WTC11 (cell line): Measurements from ENCODE around the gene APOA4. TPM values are rescaled to one million over a fixed set of nuclear protein-coding genes. Genes with fewer than 3 reads are reported as not detected.

Source experiments
- ATAC-seq: fragments of 200-7000 bp; cut with Tn5 transposase; 2 replicates; pipeline ENCODE4 v1.10.0; 2021; ENCODE audit warnings: mild to moderate bottlenecking, moderate library complexity
- CTCF ChIA-PET: fragments of 300-600 bp; sonication (Branson Sonifier 250); formaldehyde crosslinking; loops from one replicate; lab custom pipeline; 2021; ENCODE audit warnings: antibody characterized with exemption; lab: Charles Lee
- POLR2A ChIA-PET: fragments of 350-600 bp; sonication (Branson Sonifier 250); formaldehyde crosslinking; loops from one replicate; lab custom pipeline; 2021; ENCODE audit warnings: antibody characterized with exemption; lab: Charles Lee
- DNase-seq: peaks from one replicate; pipeline ENCODE4 v3.0.0; 2021; ENCODE audit warnings: low spot score
- H3K27ac Mint-ChIP-seq: 2 replicates; pipeline ENCODE4 v1.8.0; 2021; ENCODE audit warnings: mixed read lengths
- H3K27me3 Mint-ChIP-seq: 2 replicates; pipeline ENCODE4 v1.8.0; 2021; ENCODE audit warnings: low read depth, mild to moderate bottlenecking, moderate library complexity, mixed read lengths
- H3K36me3 Mint-ChIP-seq: 2 replicates; pipeline ENCODE4 v1.8.0; 2021; ENCODE audit warnings: mixed read lengths
- H3K4me1 Mint-ChIP-seq: 2 replicates; pipeline ENCODE4 v1.8.0; 2022; ENCODE audit warnings: mixed read lengths
- H3K4me3 Mint-ChIP-seq: 2 replicates; pipeline ENCODE4 v1.8.0; 2021; ENCODE audit warnings: mild to moderate bottlenecking, moderate library complexity, mixed read lengths
- H3K9me3 Mint-ChIP-seq: 2 replicates; pipeline ENCODE4 v1.8.0; 2021; ENCODE audit warnings: mixed read lengths
- ATF2 ChIP-seq: sonication (generic); formaldehyde crosslinking; IDR thresholded peaks from 2 replicates; pipeline ENCODE4 v1.8.1; 2022; ENCODE audit warnings: low read depth, missing genetic modification reagents, borderline replicate concordance
- ATF6 ChIP-seq: sonication (generic); formaldehyde crosslinking; IDR thresholded peaks from 2 replicates; pipeline ENCODE4 v1.8.1; 2023; ENCODE audit warnings: mild to moderate bottlenecking, missing genetic modification reagents
- CBFB ChIP-seq: sonication (generic); formaldehyde crosslinking; IDR thresholded peaks from 2 replicates; pipeline ENCODE4 v1.8.1; 2022; ENCODE audit warnings: mild to moderate bottlenecking, low read depth, missing genetic modification reagents
- CREM ChIP-seq: sonication (generic); formaldehyde crosslinking; IDR thresholded peaks from 2 replicates; pipeline ENCODE4 v1.8.1; 2022; ENCODE audit warnings: mild to moderate bottlenecking, missing genetic modification reagents, moderate library complexity
- ESRRA ChIP-seq: sonication (generic); formaldehyde crosslinking; IDR thresholded peaks from 2 replicates; pipeline ENCODE4 v1.8.1; 2022; ENCODE audit warnings: mild to moderate bottlenecking, missing genetic modification reagents, borderline replicate concordance
- FOXK1 ChIP-seq: sonication (generic); formaldehyde crosslinking; IDR thresholded peaks from 2 replicates; pipeline ENCODE4 v1.8.0; 2022; ENCODE audit warnings: mild to moderate bottlenecking, moderate library complexity, missing genetic modification reagents
- GRHL2 ChIP-seq: fragments of 250-450 bp; sonication (Bioruptor Pico); IDR thresholded peaks from 2 replicates; pipeline ENCODE4 v1.8.0; 2022; ENCODE audit warnings: mild to moderate bottlenecking, moderate library complexity; ENCODE audit not compliant: insufficient replicate concordance, severe bottlenecking
- MXD4 ChIP-seq: fragments of 250-450 bp; sonication (Bioruptor Pico); IDR thresholded peaks from 2 replicates; pipeline ENCODE4 v1.8.0; 2021; ENCODE audit warnings: mild to moderate bottlenecking, moderate library complexity, borderline replicate concordance
- NFE2L1 ChIP-seq: sonication (generic); formaldehyde crosslinking; IDR thresholded peaks from 2 replicates; pipeline ENCODE4 v1.8.1; 2023; ENCODE audit warnings: missing genetic modification reagents
- RELA ChIP-seq: sonication (generic); formaldehyde crosslinking; IDR thresholded peaks from 2 replicates; pipeline ENCODE4 v1.8.1; 2022; ENCODE audit warnings: missing genetic modification reagents, mild to moderate bottlenecking, borderline replicate concordance
- SMAD3 ChIP-seq: sonication (generic); formaldehyde crosslinking; IDR thresholded peaks from 2 replicates; pipeline ENCODE4 v1.8.0; 2022; ENCODE audit warnings: missing genetic modification reagents, mild to moderate bottlenecking, borderline replicate concordance
- TEAD4 ChIP-seq: sonication (generic); formaldehyde crosslinking; IDR thresholded peaks from 2 replicates; pipeline ENCODE4 v1.8.0; 2022; ENCODE audit warnings: mild to moderate bottlenecking, missing genetic modification reagents
- TP53 ChIP-seq: sonication (generic); formaldehyde crosslinking; IDR thresholded peaks from 2 replicates; pipeline ENCODE4 v1.8.1; 2023; ENCODE audit warnings: mild to moderate bottlenecking, missing genetic modification reagents
- ZBTB21 ChIP-seq: sonication (generic); formaldehyde crosslinking; IDR thresholded peaks from 2 replicates; pipeline ENCODE4 v1.8.1; 2023; ENCODE audit warnings: mild to moderate bottlenecking, missing genetic modification reagents, borderline replicate concordance
- ZNF138 ChIP-seq: sonication (generic); formaldehyde crosslinking; conservative IDR thresholded peaks from 2 replicates; pipeline ENCODE4 v1.8.1; 2022; ENCODE audit warnings: mild to moderate bottlenecking, moderate library complexity, missing genetic modification reagents
- ZNF281 ChIP-seq: sonication (generic); formaldehyde crosslinking; IDR thresholded peaks from 2 replicates; pipeline ENCODE4 v1.8.0; 2023; ENCODE audit warnings: mild to moderate bottlenecking, missing genetic modification reagents
- ZNF317 ChIP-seq: sonication (generic); formaldehyde crosslinking; IDR thresholded peaks from 2 replicates; pipeline ENCODE4 v1.8.1; 2023; ENCODE audit warnings: low read depth, mild to moderate bottlenecking, moderate library complexity, missing genetic modification reagents, borderline replicate concordance
- ZNF423 ChIP-seq: fragments of 250-450 bp; sonication (Bioruptor Pico); IDR thresholded peaks from 2 replicates; pipeline ENCODE4 v2.1.2; 2022; ENCODE audit warnings: mild to moderate bottlenecking, moderate library complexity
- ZNF512 ChIP-seq: sonication (generic); formaldehyde crosslinking; IDR thresholded peaks from 2 replicates; pipeline ENCODE4 v1.8.1; 2022; ENCODE audit warnings: missing genetic modification reagents, borderline replicate concordance
- ZNF671 ChIP-seq: fragments of 250-450 bp; sonication (Bioruptor Pico); IDR thresholded peaks from 2 replicates; pipeline ENCODE4 v1.8.0; 2021; ENCODE audit warnings: mild to moderate bottlenecking
- total RNA-seq: library from RNA; stranded (reverse); gene quantifications from 3 replicates; pipeline ENCODE4 v1.2.3, GENCODE V29; 2021

Gene APOA4
- total RNA-seq, 1 experiment from 2014 or later = not detected

GRCh38 chr11:116862951-116863350 lies 39.8 kb upstream of the APOA4 start (continued):
- TF ChIP-seq RELA (no peak), FOXK1 (CRISPR knock-in tag) (no peak), TEAD4 (CRISPR knock-in tag) (no peak)
- TF ChIP-seq, all 79 proteins: peak for 0

- peaks cover 44% of the 10 kb centered on the region for H3K36me3 Mint-ChIP-seq
- ATAC-seq = no peak
- no peaks in the 10 kb centered on the region for H3K27me3 Mint-ChIP-seq
- no peaks in the 10 kb centered on the region for H3K9me3 Mint-ChIP-seq
- H3K4me3 Mint-ChIP-seq = no peak overlapping the region
- H3K27ac Mint-ChIP-seq = no peak overlapping the region
- ChIA-PET CTCF (no interaction called here), POLR2A (no interaction called here)
- DNase-seq = no peak
- H3K4me1 Mint-ChIP-seq = no peaks in the 10 kb centered on the region
- no peak for TF ChIP-seq NFE2L1 (CRISPR knock-in tag)
- no peak for TF ChIP-seq ZNF138 (CRISPR knock-in tag)
- no peak for TF ChIP-seq MXD4
- no peak for TF ChIP-seq GRHL2 (CRISPR knock-in tag)
- no peak for TF ChIP-seq ZNF317 (CRISPR knock-in tag)
- TF ChIP-seq ATF2 (CRISPR knock-in tag) = no peak
- no peak for TF ChIP-seq ZNF281 (CRISPR knock-in tag)
- no peak for TF ChIP-seq ESRRA (CRISPR knock-in tag)
- no peak for TF ChIP-seq CREM (CRISPR knock-in tag)
- no peak for TF ChIP-seq ZBTB21 (CRISPR knock-in tag)
- TF ChIP-seq FOXK1 (CRISPR knock-in tag) = no peak
- TF ChIP-seq CBFB (CRISPR knock-in tag) = no peak
- no peak for TF ChIP-seq TP53 (CRISPR knock-in tag)
- no peak for TF ChIP-seq ZNF423 (CRISPR knock-in tag)
- no peak for TF ChIP-seq ZNF512 (CRISPR knock-in tag)
- no peak for TF ChIP-seq ATF6 (CRISPR knock-in tag)
- TF ChIP-seq ZNF671 (CRISPR knock-in tag) = no peak
- TF ChIP-seq TEAD4 (CRISPR knock-in tag) = no peak
- TF ChIP-seq SMAD3 (CRISPR knock-in tag) = no peak
These were observed 39.1 kb upstream of the APOA4 start for GRCh38 chr11:116862185-116862584.
